Smooth muscle cell (in vitro differentiated cells): ENCODE results near the gene CD38. TPM values are rescaled to one million over a fixed set of nuclear protein-coding genes. Genes with fewer than 3 reads are reported as not detected.

Experiments used
- DNase-seq: peaks from one replicate; lab custom pipeline; 2025; ENCODE audit not compliant: unreplicated experiment; lab: John Stamatoyannopoulos, UW
- H2AFZ ChIP-seq: fragments of 200-600 bp; sonication (generic); 2 replicates; pipeline ENCODE4 v1.6.0; 2016; ENCODE audit warnings: antibody characterized with exemption, low read depth, mild to moderate bottlenecking
- H3F3A ChIP-seq: fragments of 200-600 bp; sonication (generic); 2 replicates; pipeline ENCODE4 v1.6.0; 2017; ENCODE audit warnings: antibody characterized with exemption, low read depth
- H3K27ac ChIP-seq: fragments of 200-600 bp; sonication (generic); 2 replicates; pipeline ENCODE4 v1.5.1; 2016; ENCODE audit warnings: low read depth, mild to moderate bottlenecking
- H3K27me3 ChIP-seq: fragments of 200-600 bp; sonication (generic); 2 replicates; pipeline ENCODE4 v1.6.1; 2016; ENCODE audit warnings: low read depth, mild to moderate bottlenecking
- H3K36me3 ChIP-seq: fragments of 200-600 bp; sonication (generic); 2 replicates; pipeline ENCODE4 v1.5.1; 2016; ENCODE audit warnings: low read depth
- H3K4me1 ChIP-seq: fragments of 200-600 bp; sonication (generic); 2 replicates; pipeline ENCODE4 v1.5.1; 2016; ENCODE audit warnings: low read depth
- H3K4me2 ChIP-seq: fragments of 200-600 bp; sonication (generic); 2 replicates; pipeline ENCODE4 v1.6.0; 2016; ENCODE audit warnings: mild to moderate bottlenecking
- H3K4me3 ChIP-seq: fragments of 200-600 bp; sonication (generic); 2 replicates; pipeline ENCODE4 v1.5.1; 2016; ENCODE audit warnings: mild to moderate bottlenecking
- H3K79me2 ChIP-seq: fragments of 200-600 bp; sonication (generic); 2 replicates; pipeline ENCODE4 v1.6.0; 2016; ENCODE audit warnings: low read depth, mild to moderate bottlenecking
- H3K9ac ChIP-seq: fragments of 200-600 bp; sonication (generic); 2 replicates; pipeline ENCODE4 v1.6.0; 2016; ENCODE audit warnings: low read depth
- H3K9me3 ChIP-seq: fragments of 200-600 bp; sonication (generic); replicated peaks from 2 replicates; pipeline ENCODE4 v1.5.1; 2016; ENCODE audit warnings: low read depth
- H4K20me1 ChIP-seq: fragments of 200-600 bp; sonication (generic); 2 replicates; pipeline ENCODE4 v1.6.0; 2016; ENCODE audit warnings: low read depth
- CTCF ChIP-seq: fragments of 200-600 bp; sonication (generic); IDR thresholded peaks from 2 replicates; pipeline ENCODE4 v1.5.1; 2017; ENCODE audit warnings: borderline replicate concordance, mild to moderate bottlenecking, antibody characterized with exemption; ENCODE audit not compliant: insufficient read depth, poor library complexity, severe bottlenecking
- WGBS: methylation state at CpG from one replicate; pipeline ENCODE4 v1.1.7; 2016; ENCODE audit warnings: low lambda C conversion rate; 5-methylcytosine and 5-hydroxymethylcytosine counted together
- polyA plus RNA-seq: library from polyadenylated mRNA; unstranded; fragments of >200 nt; fragmentation: Nextera tagmentation; extraction: Ambion mirVana; gene quantifications from 2 replicates; pipeline ENCODE4 v1.2.1, GENCODE V29; 2016
- total RNA-seq: library from RNA; depleted of rRNA; stranded (reverse); fragments of >200 nt; gene quantifications from 2 replicates; pipeline ENCODE4 v1.2.3, GENCODE V29; 2014

CD38 gene
- total and polyA plus RNA-seq, 2 experiments from 2014 or later = not detected

DNA sequence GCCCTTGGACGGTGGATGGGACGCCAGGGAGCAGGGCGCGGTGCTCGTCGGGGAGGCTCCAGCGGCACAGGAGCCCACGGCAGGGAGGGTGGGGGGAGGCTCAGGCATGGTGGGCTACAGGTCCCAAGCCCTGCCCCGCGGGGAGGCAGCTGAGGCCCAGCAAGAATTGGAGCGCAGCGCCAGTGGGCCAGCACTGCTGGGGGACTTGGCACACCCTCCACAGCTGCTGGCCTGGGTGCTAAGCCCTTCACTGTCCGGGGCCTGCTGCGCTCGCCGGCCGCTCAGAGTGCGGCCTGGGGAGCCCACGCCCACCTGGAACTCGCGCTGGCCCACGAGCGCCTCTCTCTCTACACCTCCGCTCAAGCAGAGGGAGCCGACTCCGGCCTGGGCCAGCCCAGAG, 8.6 kb downstream of the CD38 start:
- H3K27me3 ChIP-seq = peaks cover 4% of the 10 kb centered on the region
- TF ChIP-seq CTCF = no peak
- H3K4me1 ChIP-seq = no peaks in the 10 kb centered on the region
- H3F3A ChIP-seq = no peaks in the 10 kb centered on the region
- no peaks in the 10 kb centered on the region for H3K79me2 ChIP-seq
- no peak overlapping the region for H3K9ac ChIP-seq
- no peaks in the 10 kb centered on the region for H4K20me1 ChIP-seq
- H3K4me3 ChIP-seq = no peak overlapping the region
- no peak overlapping the region for H3K4me2 ChIP-seq
- DNase-seq = no peak
- 97% methylated on average over 26 of the region's 26 CpGs for WGBS
- no peaks in the 10 kb centered on the region for H3K36me3 ChIP-seq
- H3K27ac ChIP-seq = no peak overlapping the region
- H3K9me3 ChIP-seq = no peaks in the 10 kb centered on the region
- H2AFZ ChIP-seq = no peak overlapping the region

- Histone ChIP-seq H3K27me3 (no peaks in the 10 kb centered on the region), H3K27ac (no peak overlapping the region), H4K20me1 (no peaks in the 10 kb centered on the region), H3K4me3 (no peak overlapping the region), H3F3A (no peaks in the 10 kb centered on the region), H3K4me2 (no peak overlapping the region), H2AFZ (no peak overlapping the region), H3K79me2 (no peaks in the 10 kb centered on the region), H3K9ac (no peak overlapping the region), H3K9me3 (no peaks in the 10 kb centered on the region), H3K36me3 (no peaks in the 10 kb centered on the region), H3K4me1 (no peaks in the 10 kb centered on the region)
- 63% methylated on average over 2 of the region's 2 CpGs for whole genome bisulfite sequencing
- no peak for DNase-seq
- no peak for TF ChIP-seq CTCF
Measured at GRCh38 chr4:15792974-15793373, 14.8 kb downstream of the CD38 start.

- no peak overlapping the region for H2AFZ ChIP-seq
- DNase-seq = no peak
- no peaks in the 10 kb centered on the region for H3K9me3 ChIP-seq
- no peak overlapping the region for H3K27ac ChIP-seq
- no peaks in the 10 kb centered on the region for H3K79me2 ChIP-seq
- H4K20me1 ChIP-seq = no peaks in the 10 kb centered on the region
- H3K4me1 ChIP-seq = no peaks in the 10 kb centered on the region
- no peak for TF ChIP-seq CTCF
- H3F3A ChIP-seq = no peaks in the 10 kb centered on the region
- no peak overlapping the region for H3K4me2 ChIP-seq
- 86% methylated on average over 3 of the region's 3 CpGs for WGBS
- no peaks in the 10 kb centered on the region for H3K27me3 ChIP-seq
- H3K36me3 ChIP-seq = no peaks in the 10 kb centered on the region
- H3K9ac ChIP-seq = no peak overlapping the region
- no peak overlapping the region for H3K4me3 ChIP-seq
Measured at GRCh38 chr4:15793506-15794363, 15.6 kb downstream of the CD38 start.

DNA sequence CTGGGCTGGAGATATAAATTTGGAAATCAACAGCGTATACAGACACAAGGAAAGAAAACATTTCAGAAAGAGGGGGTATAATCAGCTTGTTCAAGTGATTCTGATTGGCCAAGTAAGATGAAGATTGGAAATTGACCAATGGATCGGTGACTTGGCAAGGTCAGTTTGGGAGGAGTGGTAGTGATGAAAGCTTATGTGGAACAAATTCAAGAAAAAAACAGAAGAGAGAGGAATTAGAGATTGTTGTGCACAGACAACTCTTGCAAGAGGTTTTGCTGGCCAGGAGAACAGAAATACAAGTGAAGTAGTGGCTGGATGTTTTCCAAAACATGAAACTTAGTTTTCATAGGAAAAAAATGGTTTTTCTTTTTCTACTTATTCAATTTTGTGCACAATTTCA, 16.3 kb downstream of the CD38 start:
- Histone ChIP-seq H4K20me1 (no peaks in the 10 kb centered on the region), H3K79me2 (no peaks in the 10 kb centered on the region), H3K4me2 (no peak overlapping the region), H3K4me1 (no peaks in the 10 kb centered on the region), H3K9me3 (no peaks in the 10 kb centered on the region), H3K4me3 (no peak overlapping the region), H3K27me3 (no peaks in the 10 kb centered on the region), H2AFZ (no peak overlapping the region), H3F3A (no peaks in the 10 kb centered on the region), H3K36me3 (no peaks in the 10 kb centered on the region), H3K9ac (no peak overlapping the region), H3K27ac (no peak overlapping the region)
- no peak for DNase-seq
- 94% methylated on average over 2 of the region's 2 CpGs for WGBS
- TF ChIP-seq CTCF = no peak
